Keratinocyte (primary cell): ENCODE data around the gene DNAH3.

ENCODE experiments used
- CTCF ChIP-seq, 3 experiments: IDR thresholded peaks in 1 of 3; conservative IDR thresholded peaks in 1 of 3; optimal IDR thresholded peaks in 1 of 3; 2 replicates in 2 of 3; 3 replicates in 1 of 3; pipeline versions ENCODE3 to v1.5.1; 2011; ENCODE audit warnings: low read length in 3 of 3, mild to moderate bottlenecking in 3 of 3, moderate library complexity in 2 of 3, control low read depth in 1 of 3, inconsistent platforms in 1 of 3; ENCODE audit not compliant: insufficient read depth in 2 of 3; ENCODE audit errors: extremely low read depth in 1 of 3
- EZH2 ChIP-seq: IDR thresholded peaks from one replicate; pipeline ENCODE4 v1.6.1; 2012; ENCODE audit warnings: inconsistent platforms, mild to moderate bottlenecking, low read length, moderate library complexity

GRCh38 chr16:20923876-20924275 lies 226.8 kb downstream of the DNAH3 start:
- TF ChIP-seq CTCF (optimal IDR thresholded peaks at IDR 0.05 in 1 of 3, IDR thresholded peaks at IDR 0.05 in 1 of 3, conservative IDR thresholded peaks at IDR 0.05 in 1 of 3; ENCODE audit: extremely low read depth in 1 of 3, insufficient read depth in 2 of 3, low read length in 3 of 3), result no peak
- no peak for TF ChIP-seq EZH2
